A204.1 (cell line): Measurements from ENCODE around the gene LRFN2.

Experiments used
- FAIRE-seq: peaks from 2 replicates; lab custom pipeline; 2012; peaks lifted over from hg19 to GRCh38; lab: Jason Lieb, UNC

LRFN2 gene

GRCh38 chr6:40474937-40475336 lies 112.2 kb downstream of the LRFN2 start:
- no peak for FAIRE-seq

GRCh38 chr6:40473026-40473425 lies 114.1 kb downstream of the LRFN2 start:
- FAIRE-seq: no peak

- FAIRE-seq: no peak
Observed at GRCh38 chr6:40472353-40472752, 114.8 kb downstream of the LRFN2 start.

GRCh38 chr6:40471243-40471642 lies 115.9 kb downstream of the LRFN2 start:
- FAIRE-seq: no peak

- no peak for FAIRE-seq
Observed at GRCh38 chr6:40469323-40469722, 117.8 kb downstream of the LRFN2 start.

GRCh38 chr6:40466986-40467539 lies 120.1 kb downstream of the LRFN2 start:
- no peak for FAIRE-seq

GRCh38 chr6:40461643-40462042 lies 125.5 kb downstream of the LRFN2 start:
- FAIRE-seq: no peak

GRCh38 chr6:40460380-40460779 lies 126.8 kb downstream of the LRFN2 start:
- FAIRE-seq: no peak

- no peak for FAIRE-seq
Observed at GRCh38 chr6:40457261-40457660, 129.9 kb downstream of the LRFN2 start.

GRCh38 chr6:40456390-40457013 lies 130.7 kb downstream of the LRFN2 start:
- FAIRE-seq: no peak

- FAIRE-seq: no peak
Observed at GRCh38 chr6:40455686-40456389, 131.3 kb downstream of the LRFN2 start.

GRCh38 chr6:40450483-40450882 lies 136.7 kb downstream of the LRFN2 start:
- FAIRE-seq: no peak

GRCh38 chr6:40444811-40445210 lies 142.4 kb downstream of the LRFN2 start:
- FAIRE-seq: no peak

GRCh38 chr6:40444312-40444711 lies 142.9 kb downstream of the LRFN2 start:
- no peak for FAIRE-seq

GRCh38 chr6:40443842-40444241 lies 143.3 kb downstream of the LRFN2 start:
- no peak for FAIRE-seq

GRCh38 chr6:40442591-40442990 lies 144.6 kb downstream of the LRFN2 start:
- no peak for FAIRE-seq

- FAIRE-seq: no peak
Observed at GRCh38 chr6:40441150-40441549, 146.0 kb downstream of the LRFN2 start.

- no peak for FAIRE-seq
Observed at GRCh38 chr6:40440053-40440452, 147.1 kb downstream of the LRFN2 start.

- no peak for FAIRE-seq
Observed at GRCh38 chr6:40439026-40439800, 148.0 kb downstream of the LRFN2 start.

- FAIRE-seq: no peak
Observed at GRCh38 chr6:40438246-40438887, 148.8 kb downstream of the LRFN2 start.

- no peak for FAIRE-seq
Observed at GRCh38 chr6:40437631-40438030, 149.5 kb downstream of the LRFN2 start.
